ENCODE data around the gene ALOX15B. TPM values are rescaled to one million over a fixed set of nuclear protein-coding genes. Genes with fewer than 3 reads are reported as not detected.

Gene ALOX15B
- total RNA-seq, 1 donor from 2014 or later: not detected

DNA sequence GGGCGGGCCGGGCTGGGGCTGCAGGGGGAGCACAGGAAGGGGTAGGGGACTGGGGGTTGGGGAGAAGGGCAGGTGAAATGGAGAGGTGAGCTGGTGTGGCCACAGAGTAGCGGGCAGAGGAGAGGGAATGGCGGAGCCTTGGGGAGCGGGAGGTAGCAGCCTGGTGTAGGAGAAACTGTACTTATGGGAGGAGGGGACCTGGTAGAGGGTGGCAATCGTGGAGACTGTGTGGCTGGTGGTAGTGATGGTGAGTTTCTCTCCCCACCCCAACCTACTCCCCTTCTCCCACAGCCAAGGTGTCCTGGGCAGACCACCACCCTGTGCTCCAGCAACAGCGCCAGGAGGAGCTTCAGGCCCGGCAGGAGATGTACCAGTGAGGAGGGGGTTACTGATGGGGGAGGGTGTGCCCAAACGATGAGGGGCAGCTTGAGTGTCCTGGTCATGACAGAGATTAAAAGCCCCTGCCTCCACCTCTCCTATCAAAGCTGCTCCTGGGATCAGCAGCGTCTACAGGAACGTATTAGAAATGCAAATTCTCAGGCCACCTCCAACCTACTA is 831 bp downstream of the ALOX15B start:
- H3K4me2 ChIP-seq: no peak overlapping the region
- no peak overlapping the region for H3K4me3 Mint-ChIP-seq
- no peaks in the 10 kb centered on the region for H3K36me3 ChIP-seq
- no peaks in the 10 kb centered on the region for H3K36me3 Mint-ChIP-seq
- no peaks in the 10 kb centered on the region for H3K9me3 ChIP-seq (ENCODE audit: low read depth)
- TF ChIP-seq EZH2 (IDR thresholded peaks at IDR 0.05) (no peak), EZH2phosphoT487 (IDR thresholded peaks at IDR 0.05) (no peak)
- TF ChIP-seq, protein P1, sequence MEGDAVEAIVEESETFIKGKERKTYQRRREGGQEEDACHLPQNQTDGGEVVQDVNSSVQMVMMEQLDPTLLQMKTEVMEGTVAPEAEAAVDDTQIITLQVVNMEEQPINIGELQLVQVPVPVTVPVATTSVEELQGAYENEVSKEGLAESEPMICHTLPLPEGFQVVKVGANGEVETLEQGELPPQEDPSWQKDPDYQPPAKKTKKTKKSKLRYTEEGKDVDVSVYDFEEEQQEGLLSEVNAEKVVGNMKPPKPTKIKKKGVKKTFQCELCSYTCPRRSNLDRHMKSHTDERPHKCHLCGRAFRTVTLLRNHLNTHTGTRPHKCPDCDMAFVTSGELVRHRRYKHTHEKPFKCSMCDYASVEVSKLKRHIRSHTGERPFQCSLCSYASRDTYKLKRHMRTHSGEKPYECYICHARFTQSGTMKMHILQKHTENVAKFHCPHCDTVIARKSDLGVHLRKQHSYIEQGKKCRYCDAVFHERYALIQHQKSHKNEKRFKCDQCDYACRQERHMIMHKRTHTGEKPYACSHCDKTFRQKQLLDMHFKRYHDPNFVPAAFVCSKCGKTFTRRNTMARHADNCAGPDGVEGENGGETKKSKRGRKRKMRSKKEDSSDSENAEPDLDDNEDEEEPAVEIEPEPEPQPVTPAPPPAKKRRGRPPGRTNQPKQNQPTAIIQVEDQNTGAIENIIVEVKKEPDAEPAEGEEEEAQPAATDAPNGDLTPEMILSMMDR (IDR thresholded peaks at IDR 0.05): no peak
- peaks cover 10% of the 10 kb centered on the region for H3K27me3 ChIP-seq
- peaks cover 3% of the 10 kb centered on the region for H3K9me3 Mint-ChIP-seq
- no peaks in the 10 kb centered on the region for H3K4me1 ChIP-seq
- no peak for DNase-seq (ENCODE audit: low spot score)
- no peak overlapping the region for H3K9ac ChIP-seq
- no peak overlapping the region for H3K27ac ChIP-seq
- no peaks in the 10 kb centered on the region for H4K20me1 ChIP-seq (ENCODE audit: low read depth)
- H3K4me1 Mint-ChIP-seq: no peaks in the 10 kb centered on the region
- no peak overlapping the region for H3K4me3 ChIP-seq
- H3F3A ChIP-seq (ENCODE audit: low read depth): no peaks in the 10 kb centered on the region
- H3K79me2 ChIP-seq (ENCODE audit: low read depth): no peaks in the 10 kb centered on the region
- no peak overlapping the region for H2AFZ ChIP-seq (replicated peaks)
- no peak overlapping the region for H3K27ac Mint-ChIP-seq
- peaks cover 27% of the 10 kb centered on the region for H3K27me3 Mint-ChIP-seq (ENCODE audit: insufficient read depth, low read depth)

DNA sequence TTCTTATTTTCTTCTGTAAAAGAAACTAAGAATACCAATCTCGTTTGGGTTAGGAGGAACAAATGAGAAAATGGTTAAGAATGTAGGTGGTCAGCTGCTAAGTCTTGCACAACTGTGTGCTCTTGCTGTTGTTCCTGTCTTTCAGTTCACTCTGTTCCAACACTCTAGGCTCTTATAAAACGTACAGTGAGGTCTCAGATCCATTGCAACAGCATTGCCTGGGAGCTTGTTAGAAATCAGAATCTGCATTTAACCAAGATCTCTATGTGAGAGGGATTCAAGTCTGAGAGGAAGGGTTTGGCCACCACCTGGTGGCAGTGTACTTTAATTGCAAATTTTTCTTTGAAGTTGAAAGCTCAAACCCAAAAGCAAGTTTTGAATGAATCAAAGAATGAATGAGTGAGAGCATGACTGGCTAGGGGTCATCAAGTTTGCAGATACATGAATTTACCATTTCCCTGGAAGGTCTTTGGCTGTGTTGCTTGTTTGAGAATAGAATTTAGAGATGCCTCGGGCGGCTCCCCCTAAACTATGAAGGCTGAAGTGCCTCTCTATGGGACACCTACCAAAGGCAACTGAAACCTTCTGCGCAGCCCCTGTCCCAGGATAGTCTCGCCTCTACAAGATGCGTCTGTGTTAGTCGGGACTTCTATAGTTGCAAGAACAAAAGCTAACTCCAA is 2.5 kb downstream of the ALOX15B start:
- Histone ChIP-seq H3K4me3 (no peak overlapping the region), H3K27ac (no peak overlapping the region), H3K4me1 (no peaks in the 10 kb centered on the region), H3K36me3 (no peaks in the 10 kb centered on the region), H3F3A (ENCODE audit: low read depth) (no peaks in the 10 kb centered on the region), H2AFZ (replicated peaks) (peak overlapping the region; percentile 11), H3K9ac (no peak overlapping the region), H3K79me2 (ENCODE audit: low read depth) (no peaks in the 10 kb centered on the region), H3K4me2 (no peak overlapping the region), H3K27me3 (peaks cover 10% of the 10 kb centered on the region), H3K9me3 (ENCODE audit: low read depth) (no peaks in the 10 kb centered on the region), H4K20me1 (ENCODE audit: low read depth) (no peaks in the 10 kb centered on the region)
- H3K27ac Mint-ChIP-seq: no peak overlapping the region
- no peaks in the 10 kb centered on the region for H3K36me3 Mint-ChIP-seq
- no peak overlapping the region for H3K4me3 Mint-ChIP-seq
- no peak for TF ChIP-seq EZH2phosphoT487 (IDR thresholded peaks at IDR 0.05)
- TF ChIP-seq, protein P1 (IDR thresholded peaks at IDR 0.05): peak; percentile 79
- peak; percentile 72 for DNase-seq (ENCODE audit: low spot score)
- no peaks in the 10 kb centered on the region for H3K4me1 Mint-ChIP-seq
- H3K9me3 Mint-ChIP-seq: peaks cover 3% of the 10 kb centered on the region
- peaks cover 24% of the 10 kb centered on the region for H3K27me3 Mint-ChIP-seq (ENCODE audit: insufficient read depth, low read depth)

DNA sequence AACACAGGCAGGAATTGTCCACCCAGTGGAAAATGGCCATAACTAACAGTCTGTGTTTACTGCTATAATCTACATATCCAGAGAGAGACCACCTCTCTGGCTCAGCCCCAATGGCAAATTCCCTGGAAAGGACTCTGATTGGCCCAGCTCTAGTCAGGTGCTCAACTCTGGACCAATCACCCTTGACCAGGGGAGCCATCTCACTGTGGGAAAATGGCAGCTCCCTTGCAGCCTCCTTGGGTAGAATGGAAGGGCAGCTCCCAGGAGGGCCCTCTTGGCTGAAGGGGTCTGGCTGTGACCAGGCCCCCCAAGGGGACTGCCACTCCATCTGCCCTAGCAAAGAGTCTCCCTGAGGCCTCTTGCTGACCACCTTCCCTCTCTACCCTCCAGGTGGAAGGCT is 3.1 kb downstream of the ALOX15B start:
- peak overlapping the region; percentile 38 for H2AFZ ChIP-seq (replicated peaks)
- no peaks in the 10 kb centered on the region for H3K4me1 Mint-ChIP-seq

More for the DNA sequence above, 3.1 kb downstream of the ALOX15B start:
- TF ChIP-seq EZH2phosphoT487 (IDR thresholded peaks at IDR 0.05) (no peak), EZH2 (IDR thresholded peaks at IDR 0.05) (no peak)
- TF ChIP-seq, protein P1 (IDR thresholded peaks at IDR 0.05): no peak
- H3K4me1 ChIP-seq: no peaks in the 10 kb centered on the region
- no peaks in the 10 kb centered on the region for H3K79me2 ChIP-seq (ENCODE audit: low read depth)
- no peak for DNase-seq (ENCODE audit: low spot score)
- H3K27ac Mint-ChIP-seq: no peak overlapping the region
- H3F3A ChIP-seq (ENCODE audit: low read depth): no peaks in the 10 kb centered on the region
- H3K27me3 ChIP-seq: peaks cover 10% of the 10 kb centered on the region
- peaks cover 24% of the 10 kb centered on the region for H3K27me3 Mint-ChIP-seq (ENCODE audit: insufficient read depth, low read depth)
- no peak overlapping the region for H3K4me2 ChIP-seq
- H3K9me3 ChIP-seq (ENCODE audit: low read depth): no peaks in the 10 kb centered on the region
- H4K20me1 ChIP-seq (ENCODE audit: low read depth): no peaks in the 10 kb centered on the region
- H3K36me3 Mint-ChIP-seq: no peaks in the 10 kb centered on the region
- no peaks in the 10 kb centered on the region for H3K36me3 ChIP-seq
- no peak overlapping the region for H3K27ac ChIP-seq
- H3K4me3 Mint-ChIP-seq: no peak overlapping the region
- H3K9ac ChIP-seq: no peak overlapping the region
- H3K4me3 ChIP-seq: no peak overlapping the region
- H3K9me3 Mint-ChIP-seq: peaks cover 3% of the 10 kb centered on the region
